Astrocyte (in vitro differentiated cells and primary cell): ENCODE measurements around the gene CCNE1. TPM values are rescaled to one million over a fixed set of nuclear protein-coding genes. Genes with fewer than 3 reads are reported as not detected.

Experiments used
- DNase-seq: peaks from one replicate; pipeline ENCODE4 v3.0.0-alpha.2; 2010; ENCODE audit warnings: low read depth
- FAIRE-seq: peaks from 2 replicates; lab custom pipeline; 2011; peaks lifted over from hg19 to GRCh38; lab: Jason Lieb, UNC
- H2AFZ ChIP-seq: 2 replicates; pipeline ENCODE4 v1.6.0; 2012; ENCODE audit warnings: low read depth, low read length, inconsistent platforms
- H3K27ac ChIP-seq: 2 replicates; pipeline ENCODE4 v1.5.1; 2011; ENCODE audit warnings: low read depth, low read length, inconsistent platforms
- H3K27me3 ChIP-seq: 2 replicates; pipeline ENCODE4 v1.6.0; 2011; ENCODE audit warnings: low read length, inconsistent platforms; ENCODE audit not compliant: insufficient read depth
- H3K36me3 ChIP-seq: 2 replicates; pipeline ENCODE4 v1.5.1; 2011; ENCODE audit warnings: low read length, inconsistent platforms; ENCODE audit not compliant: insufficient read depth
- H3K4me1 ChIP-seq: 2 replicates; pipeline ENCODE4 v1.5.1; 2011; ENCODE audit warnings: low read length, inconsistent platforms; ENCODE audit not compliant: insufficient read depth
- H3K4me2 ChIP-seq: 2 replicates; pipeline ENCODE4 v1.6.0; 2012; ENCODE audit warnings: low read length, inconsistent platforms
- H3K4me3 ChIP-seq: 2 replicates; pipeline ENCODE4 v1.5.1; 2011; ENCODE audit warnings: low read depth, mild to moderate bottlenecking, low read length, inconsistent platforms; ENCODE audit not compliant: insufficient read depth
- H3K79me2 ChIP-seq: 2 replicates; pipeline ENCODE4 v1.6.0; 2012; ENCODE audit warnings: mild to moderate bottlenecking, low read length, inconsistent platforms; ENCODE audit not compliant: insufficient read depth
- H3K9ac ChIP-seq: 2 replicates; pipeline ENCODE4 v1.6.0; 2012; ENCODE audit warnings: mild to moderate bottlenecking, low read length, inconsistent platforms
- H3K9me3 ChIP-seq: 2 replicates; pipeline ENCODE4 v1.5.1; 2012; ENCODE audit warnings: low read depth, mild to moderate bottlenecking, low read length, inconsistent platforms; ENCODE audit not compliant: insufficient read depth
- H4K20me1 ChIP-seq: 2 replicates; pipeline ENCODE4 v1.6.0; 2012; ENCODE audit warnings: low read length, inconsistent platforms; ENCODE audit not compliant: insufficient read depth
- H3K27ac Mint-ChIP-seq: one replicate; pipeline ENCODE4 v1.8.0; 2021; ENCODE audit warnings: mild to moderate bottlenecking, mixed read lengths; ENCODE audit not compliant: unreplicated experiment
- H3K27me3 Mint-ChIP-seq: one replicate; pipeline ENCODE4 v1.8.0; 2021; ENCODE audit warnings: low read depth, mixed read lengths; ENCODE audit not compliant: unreplicated experiment
- H3K36me3 Mint-ChIP-seq: one replicate; pipeline ENCODE4 v1.8.0; 2021; ENCODE audit warnings: low read depth, mixed read lengths; ENCODE audit not compliant: unreplicated experiment
- H3K4me1 Mint-ChIP-seq: one replicate; pipeline ENCODE4 v1.8.0; 2021; ENCODE audit warnings: low read depth, mixed read lengths; ENCODE audit not compliant: unreplicated experiment
- H3K4me3 Mint-ChIP-seq: one replicate; pipeline ENCODE4 v1.8.0; 2021; ENCODE audit warnings: mild to moderate bottlenecking, moderate library complexity, mixed read lengths; ENCODE audit not compliant: unreplicated experiment
- H3K9me3 Mint-ChIP-seq: one replicate; pipeline ENCODE4 v1.8.0; 2021; ENCODE audit warnings: mild to moderate bottlenecking, mixed read lengths; ENCODE audit not compliant: unreplicated experiment
- EZH2 ChIP-seq: IDR thresholded peaks from 2 replicates; pipeline ENCODE4 v1.6.1; 2012; ENCODE audit warnings: mild to moderate bottlenecking, low read length, inconsistent platforms; ENCODE audit not compliant: insufficient read depth
- total RNA-seq: library from RNA; stranded (reverse); gene quantifications from 2 replicates; pipeline ENCODE4 v1.2.1, GENCODE V29; 2021
- TF ChIP-seq, protein P1 (sequence below): IDR thresholded peaks from 2 replicates; pipeline ENCODE4 v1.5.1; 2011; ENCODE audit warnings: low read depth, mild to moderate bottlenecking, inconsistent platforms, low read length, moderate library complexity; ENCODE audit not compliant: insufficient read depth

The CCNE1 gene
- total RNA-seq, 1 donor from 2014 or later, result 8.8 TPM

DNA sequence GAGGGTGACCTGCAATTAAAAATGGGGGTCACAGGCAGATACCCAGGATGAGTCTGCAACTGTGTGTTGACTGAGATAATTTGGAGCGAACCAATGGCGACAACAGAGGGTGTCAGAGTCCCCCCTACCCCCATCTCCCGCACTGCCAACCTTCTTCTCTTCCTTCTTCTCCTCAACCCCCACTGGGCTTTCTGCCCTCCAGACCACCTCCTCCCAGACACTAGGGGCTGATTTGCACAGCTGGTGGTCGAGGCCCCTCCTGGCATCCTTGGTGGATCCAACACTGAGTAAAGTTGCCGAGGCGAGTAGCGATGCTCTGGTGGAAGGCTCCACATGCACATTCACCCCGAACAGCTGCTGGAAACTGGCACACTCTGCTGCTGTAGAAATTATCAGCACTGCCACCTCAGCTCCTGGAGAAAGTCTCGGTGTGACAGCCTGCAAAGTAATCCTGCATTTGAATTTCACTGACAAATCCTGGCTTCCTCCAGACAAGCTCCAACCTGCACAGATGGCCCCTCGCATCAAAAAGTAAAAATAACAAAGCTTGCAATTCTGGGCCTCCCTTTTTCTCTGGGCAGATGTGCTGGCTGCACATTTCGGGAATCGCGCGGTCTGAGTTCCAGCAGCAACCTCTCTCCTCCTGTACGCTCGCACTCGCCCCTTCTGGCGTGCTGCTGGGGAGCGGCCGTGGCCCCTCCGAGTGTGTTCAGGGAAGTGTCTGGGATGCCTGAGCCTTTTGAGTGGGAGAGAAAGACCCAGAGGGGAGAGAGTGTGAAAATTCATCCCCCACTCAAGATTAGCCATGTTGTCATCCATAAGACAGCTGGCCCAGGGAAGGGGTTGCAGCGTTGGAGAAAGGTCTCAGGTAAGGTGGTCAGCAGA lies 28.5 kb downstream of the CCNE1 start:
- TF ChIP-seq EZH2, result no peak
- TF ChIP-seq, protein P1, sequence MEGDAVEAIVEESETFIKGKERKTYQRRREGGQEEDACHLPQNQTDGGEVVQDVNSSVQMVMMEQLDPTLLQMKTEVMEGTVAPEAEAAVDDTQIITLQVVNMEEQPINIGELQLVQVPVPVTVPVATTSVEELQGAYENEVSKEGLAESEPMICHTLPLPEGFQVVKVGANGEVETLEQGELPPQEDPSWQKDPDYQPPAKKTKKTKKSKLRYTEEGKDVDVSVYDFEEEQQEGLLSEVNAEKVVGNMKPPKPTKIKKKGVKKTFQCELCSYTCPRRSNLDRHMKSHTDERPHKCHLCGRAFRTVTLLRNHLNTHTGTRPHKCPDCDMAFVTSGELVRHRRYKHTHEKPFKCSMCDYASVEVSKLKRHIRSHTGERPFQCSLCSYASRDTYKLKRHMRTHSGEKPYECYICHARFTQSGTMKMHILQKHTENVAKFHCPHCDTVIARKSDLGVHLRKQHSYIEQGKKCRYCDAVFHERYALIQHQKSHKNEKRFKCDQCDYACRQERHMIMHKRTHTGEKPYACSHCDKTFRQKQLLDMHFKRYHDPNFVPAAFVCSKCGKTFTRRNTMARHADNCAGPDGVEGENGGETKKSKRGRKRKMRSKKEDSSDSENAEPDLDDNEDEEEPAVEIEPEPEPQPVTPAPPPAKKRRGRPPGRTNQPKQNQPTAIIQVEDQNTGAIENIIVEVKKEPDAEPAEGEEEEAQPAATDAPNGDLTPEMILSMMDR, result no peak
- Histone ChIP-seq H3K36me3 (no peaks in the 10 kb centered on the region), H3K4me3 (no peak overlapping the region), H3K9ac (no peak overlapping the region), H3K27ac (no peak overlapping the region), H3K4me2 (no peak overlapping the region), H3K79me2 (no peaks in the 10 kb centered on the region), H3K9me3 (no peaks in the 10 kb centered on the region), H3K4me1 (peaks cover 7% of the 10 kb centered on the region), H4K20me1 (no peaks in the 10 kb centered on the region), H2AFZ (no peak overlapping the region), H3K27me3 (peaks cover 6% of the 10 kb centered on the region)
- Mint-ChIP-seq H3K27me3 (peaks cover 9% of the 10 kb centered on the region), H3K4me3 (peak overlapping the region; percentile 46), H3K9me3 (no peaks in the 10 kb centered on the region), H3K36me3 (peaks cover 3% of the 10 kb centered on the region), H3K27ac (no peak overlapping the region), H3K4me1 (peaks cover 17% of the 10 kb centered on the region)
- no peak for DNase-seq
- no peak for FAIRE-seq

DNA sequence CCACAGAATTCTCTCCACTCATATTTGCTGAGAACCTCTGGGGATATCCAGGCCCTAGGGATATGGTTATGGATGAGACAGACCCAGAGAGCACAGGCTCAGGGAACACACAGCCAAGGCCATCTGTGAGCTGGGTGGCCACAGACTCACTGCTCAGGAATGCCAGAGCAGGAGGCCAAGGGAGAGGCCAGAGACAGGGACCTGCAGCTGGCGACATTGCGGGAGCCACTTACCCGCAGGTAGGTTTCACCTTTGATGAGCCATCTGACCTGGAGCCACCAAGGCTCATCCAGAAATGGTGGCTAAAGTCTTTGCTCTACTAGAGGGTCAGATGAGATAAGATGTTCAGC lies 29.4 kb downstream of the CCNE1 start:
- DNase-seq (no peak), FAIRE-seq (no peak)
- peak overlapping the region; percentile 6 for H3K27ac Mint-ChIP-seq
- H3K36me3 Mint-ChIP-seq, result peaks cover 3% of the 10 kb centered on the region
- H3K27ac ChIP-seq, result no peak overlapping the region
- peaks cover 6% of the 10 kb centered on the region for H3K27me3 ChIP-seq
- H3K79me2 ChIP-seq, result no peaks in the 10 kb centered on the region
- H3K4me3 Mint-ChIP-seq, result no peak overlapping the region
- H3K9me3 ChIP-seq, result no peaks in the 10 kb centered on the region
- no peak overlapping the region for H3K4me2 ChIP-seq
- H3K9ac ChIP-seq, result no peak overlapping the region
- no peak overlapping the region for H3K4me3 ChIP-seq
- peaks cover 17% of the 10 kb centered on the region for H3K4me1 Mint-ChIP-seq
- H4K20me1 ChIP-seq, result no peaks in the 10 kb centered on the region
- peaks cover 12% of the 10 kb centered on the region for H3K4me1 ChIP-seq
- TF ChIP-seq, protein P1, result no peak
- no peak for TF ChIP-seq EZH2
- H3K27me3 Mint-ChIP-seq, result peaks cover 9% of the 10 kb centered on the region
- H3K9me3 Mint-ChIP-seq, result no peaks in the 10 kb centered on the region
- H3K36me3 ChIP-seq, result no peaks in the 10 kb centered on the region
- H2AFZ ChIP-seq, result no peak overlapping the region
